Fibroblast of the aortic adventitia (primary cell): ENCODE data around the gene STOML2. TPM values are rescaled to one million over a fixed set of nuclear protein-coding genes. Genes with fewer than 3 reads are reported as not detected.

ENCODE experiments used
- DNase-seq: peaks from one replicate; pipeline ENCODE4 v3.0.0-alpha.2; 2010; ENCODE audit warnings: low read depth
- H3K4me3 ChIP-seq: 2 replicates; pipeline ENCODE4 v1.5.1; 2011; ENCODE audit warnings: low read depth, mild to moderate bottlenecking, control low read depth, low read length, moderate library complexity
- CTCF ChIP-seq: IDR thresholded peaks from 2 replicates; pipeline ENCODE4 v1.5.1; 2011; ENCODE audit warnings: mild to moderate bottlenecking, low read length, control low read depth, inconsistent platforms; ENCODE audit not compliant: insufficient read depth
- total RNA-seq: library from RNA; depleted of rRNA; stranded (reverse); fragments of >200 nt; gene quantifications from 2 replicates; pipeline ENCODE4 v1.2.3, GENCODE V29; 2012; ENCODE audit warnings: low replicate concordance

The STOML2 gene
- total RNA-seq, 1 donor, result 109 TPM

- DNase-seq, result no peak
- no peak overlapping the region for H3K4me3 ChIP-seq
- TF ChIP-seq CTCF, result no peak
Observed at GRCh38 chr9:35134920-35135319, 32.0 kb upstream of the STOML2 start.

GRCh38 chr9:35116898-35117551, 14.1 kb upstream of the STOML2 start:
- DNase-seq, result peak; percentile 97
- peak; percentile 97 for TF ChIP-seq CTCF

GRCh38 chr9:35116539-35116897, 13.6 kb upstream of the STOML2 start:
- H3K4me3 ChIP-seq, result peak overlapping the region; percentile 99
- TF ChIP-seq CTCF, result no peak
- no peak for DNase-seq

More at GRCh38 chr9:35116898-35117551, 14.1 kb upstream of the STOML2 start:
- peak overlapping the region; percentile 99 for H3K4me3 ChIP-seq

- peak within 1 kb of the TSS; percentile 99 for H3K4me3 ChIP-seq
- DNase-seq, result peak; percentile 96
- no peak for TF ChIP-seq CTCF
Observed at GRCh38 chr9:35115680-35116538, 13.0 kb upstream of the STOML2 start, which contains the start of gene ATOSB. ATOSB (minus strand) TSS chr9:35115862; CDS start chr9:35108274, 7,588 bp downstream.

GRCh38 chr9:35114840-35115628, 12.1 kb upstream of the STOML2 start:
- peak; percentile 35 for DNase-seq
- H3K4me3 ChIP-seq, result peak overlapping the region; percentile 99
- no peak for TF ChIP-seq CTCF

GRCh38 chr9:35114113-35114839, 11.3 kb upstream of the STOML2 start:
- peak overlapping the region; percentile 99 for H3K4me3 ChIP-seq
- peak; percentile 96 for DNase-seq
- no peak for TF ChIP-seq CTCF
